GM10847 (cell line): ENCODE data around the gene EPHA3.

ENCODE experiments used
- POLR2A ChIP-seq: IDR thresholded peaks from 2 replicates; pipeline ENCODE4 v1.6.1; 2011; ENCODE audit not compliant: insufficient read length; ENCODE audit errors: extremely low read depth

Gene EPHA3

GRCh38 chr3:89179355-89180001 is 72.1 kb downstream of the EPHA3 start:
- no peak for TF ChIP-seq POLR2A

DNA sequence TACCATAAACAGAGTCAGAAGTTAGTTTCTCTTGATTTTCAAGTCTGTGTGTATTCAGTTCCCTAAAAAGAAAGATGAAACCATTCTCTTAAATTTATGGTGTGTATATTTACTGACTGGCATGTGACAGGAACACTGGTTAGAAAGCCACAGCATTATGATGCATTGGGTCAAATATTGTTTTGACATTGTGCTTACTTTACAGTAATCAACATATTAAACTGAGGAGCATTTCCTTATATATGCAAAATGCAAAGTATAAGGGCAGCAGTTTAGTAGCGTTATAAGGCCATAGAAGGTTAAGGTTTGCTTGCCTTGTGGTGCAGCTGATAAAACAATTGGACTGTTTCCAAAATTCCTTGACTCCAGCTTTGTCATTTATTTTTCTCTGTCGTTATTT is 72.9 kb downstream of the EPHA3 start:
- no peak for TF ChIP-seq POLR2A

- no peak for TF ChIP-seq POLR2A
These were observed 74.6 kb downstream of the EPHA3 start for GRCh38 chr3:89182056-89182455.

DNA sequence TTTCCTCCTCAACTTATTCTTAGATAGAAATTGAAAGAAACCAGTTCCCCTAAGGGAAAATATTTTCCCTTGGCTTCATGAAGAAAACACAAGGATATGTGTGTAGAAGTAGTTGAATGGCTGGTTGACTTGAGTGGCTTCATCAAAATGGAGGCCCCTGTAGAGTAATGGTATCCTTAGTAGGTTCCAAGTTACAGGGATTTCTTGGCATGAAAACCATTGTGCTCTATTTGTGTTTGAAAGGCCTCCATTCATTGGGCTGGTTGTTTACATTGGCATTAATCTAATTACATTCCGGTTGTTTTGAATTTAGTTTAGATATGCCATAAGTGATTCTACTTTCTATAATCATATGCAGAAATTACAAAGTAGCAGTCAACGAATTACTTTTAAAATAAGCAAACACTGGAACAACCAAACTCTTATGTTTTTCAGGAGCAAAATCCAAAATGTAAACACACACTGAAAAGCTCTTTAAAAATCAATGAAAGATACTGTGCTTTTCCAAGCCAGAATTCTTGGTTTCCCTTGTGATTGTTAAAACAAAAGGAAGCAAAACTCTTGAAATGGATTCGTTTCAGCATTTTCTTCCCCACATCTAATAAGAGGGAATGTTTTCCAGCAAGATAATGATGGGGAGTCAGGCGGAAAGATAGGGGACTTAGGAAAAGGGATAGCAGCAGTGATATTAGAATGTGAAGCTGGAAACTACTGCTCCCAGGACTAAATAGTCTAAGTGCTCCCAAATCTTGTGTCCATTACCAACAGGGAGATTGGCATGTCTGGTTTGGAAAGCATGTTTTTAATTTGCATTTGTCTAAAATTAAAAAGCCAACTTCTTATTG is 77.0 kb downstream of the EPHA3 start:
- TF ChIP-seq POLR2A = no peak

- no peak for TF ChIP-seq POLR2A
These were observed 79.0 kb downstream of the EPHA3 start for GRCh38 chr3:89186456-89186855.

GRCh38 chr3:89198591-89198990 is 91.2 kb downstream of the EPHA3 start:
- TF ChIP-seq POLR2A = no peak

DNA sequence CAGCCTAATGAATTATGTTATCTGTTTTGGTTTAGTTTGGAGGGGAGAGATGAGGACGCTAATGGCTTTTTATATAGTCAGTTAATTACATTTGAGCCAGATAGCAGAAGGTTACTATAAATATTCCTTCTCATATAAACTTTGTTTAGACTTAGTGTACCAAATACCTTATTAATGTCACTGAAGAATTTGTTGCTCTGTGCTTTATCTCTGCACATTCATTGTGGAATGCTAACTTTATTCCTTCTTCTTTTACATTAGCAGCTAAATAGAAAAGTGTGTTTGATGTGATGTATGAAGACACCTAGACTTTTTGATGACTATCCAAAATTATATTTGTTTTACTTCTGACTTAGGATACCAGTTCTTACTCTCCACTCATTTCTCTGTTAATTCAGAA is 105.2 kb downstream of the EPHA3 start:
- no peak for TF ChIP-seq POLR2A

GRCh38 chr3:89216016-89216739 is 108.8 kb downstream of the EPHA3 start:
- no peak for TF ChIP-seq POLR2A

DNA sequence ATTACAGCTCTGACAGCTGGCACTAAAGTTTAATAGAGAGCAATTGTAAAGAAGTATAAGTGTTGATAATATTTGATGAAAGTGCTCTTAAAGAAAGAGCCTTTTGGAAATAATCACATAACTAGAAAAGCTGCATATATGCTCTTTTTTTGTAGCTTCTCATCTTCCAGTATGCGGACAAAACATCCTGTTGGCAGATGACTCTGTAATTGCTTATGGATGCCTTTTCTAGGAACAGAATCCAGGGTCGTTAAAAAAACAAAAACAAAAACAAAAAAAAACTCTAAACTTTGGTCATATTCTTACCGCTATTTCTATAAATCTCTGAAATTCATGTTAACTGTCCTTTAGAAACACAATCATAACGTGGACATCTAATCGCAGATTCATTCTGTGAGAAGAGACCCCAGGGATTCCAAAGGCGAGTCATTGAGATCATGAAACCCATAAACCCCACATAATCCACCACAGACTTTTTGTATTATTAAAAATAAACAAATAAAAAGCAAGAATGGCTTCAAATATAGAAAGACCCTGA is 109.8 kb downstream of the EPHA3 start:
- TF ChIP-seq POLR2A = no peak

DNA sequence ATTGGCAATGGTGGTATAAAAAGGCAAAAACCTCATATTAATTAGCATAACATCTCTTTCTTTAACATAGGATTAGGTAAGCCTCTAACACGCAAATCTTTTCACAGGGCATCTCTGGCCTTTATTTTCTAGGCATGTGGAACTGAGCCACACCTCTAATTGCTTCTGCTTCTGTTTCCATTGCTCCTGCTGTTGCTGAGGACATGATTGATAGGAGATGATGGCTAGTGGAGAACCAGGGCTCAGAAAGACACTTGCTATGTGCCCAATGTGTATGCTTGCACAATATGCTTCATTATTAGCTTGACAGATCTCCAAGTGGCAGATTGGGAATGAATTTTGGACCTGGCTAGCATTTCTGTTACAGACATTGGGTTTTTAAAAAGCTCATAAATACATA is 114.5 kb downstream of the EPHA3 start:
- TF ChIP-seq POLR2A = no peak

DNA sequence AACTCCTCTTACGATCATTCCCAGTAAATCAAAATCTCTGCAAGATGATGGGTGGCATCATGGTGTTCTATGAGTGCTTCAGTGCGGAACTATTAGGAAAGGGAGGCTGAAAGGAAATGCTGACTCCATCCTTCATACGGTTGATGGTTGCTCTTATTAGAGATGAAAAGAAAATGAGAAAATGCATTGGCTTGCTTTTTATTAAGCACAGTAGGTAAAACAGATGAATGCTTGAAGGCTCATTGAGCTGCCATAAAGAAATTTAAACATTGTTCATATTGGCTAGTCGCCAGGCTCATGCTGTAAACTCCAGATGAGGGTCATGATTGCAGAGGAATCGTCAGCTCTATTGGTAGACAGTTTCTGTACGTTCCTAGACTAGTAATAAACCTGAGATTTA is 115.8 kb downstream of the EPHA3 start:
- no peak for TF ChIP-seq POLR2A

DNA sequence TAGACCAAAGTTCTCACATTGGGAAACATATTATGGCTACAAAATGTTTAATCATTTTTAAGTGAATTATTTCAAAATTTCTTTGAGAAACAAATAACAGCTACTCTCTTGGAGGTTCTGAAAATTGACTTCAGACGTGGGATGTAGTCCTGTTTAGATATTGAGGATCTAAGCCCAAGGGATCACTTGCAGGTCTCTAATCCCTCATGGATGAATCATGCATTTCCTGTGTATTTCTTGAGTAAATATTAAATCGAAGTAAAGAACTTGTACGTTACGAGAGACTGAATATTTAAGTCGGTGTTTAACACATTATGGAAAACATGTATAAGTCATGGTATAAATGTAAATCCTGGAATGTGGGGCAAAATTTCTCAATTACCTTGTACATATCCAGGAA is 119.8 kb downstream of the EPHA3 start:
- TF ChIP-seq POLR2A = no peak

GRCh38 chr3:89227634-89228033 is 120.2 kb downstream of the EPHA3 start:
- no peak for TF ChIP-seq POLR2A

DNA sequence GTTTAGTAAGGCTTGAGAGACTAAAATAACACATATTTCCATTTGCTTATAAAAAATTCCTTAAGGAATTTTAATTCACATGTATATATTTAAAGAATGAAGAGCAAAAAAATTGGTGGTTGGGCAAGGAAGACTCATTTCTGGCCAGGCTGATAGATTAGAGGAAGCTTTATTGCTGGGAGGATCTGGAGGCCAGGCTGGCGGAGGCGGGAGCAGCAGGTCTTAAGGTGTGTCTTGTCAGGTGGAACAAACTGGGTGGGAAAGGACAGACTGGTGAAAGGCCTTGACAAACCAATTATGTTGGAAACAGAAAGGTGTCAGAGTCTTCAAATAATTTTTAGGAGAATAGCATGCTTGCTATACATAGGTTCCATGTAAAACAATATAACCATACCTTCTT is 124.7 kb downstream of the EPHA3 start:
- TF ChIP-seq POLR2A = no peak

GRCh38 chr3:89234620-89235019 is 127.2 kb downstream of the EPHA3 start:
- TF ChIP-seq POLR2A = no peak

DNA sequence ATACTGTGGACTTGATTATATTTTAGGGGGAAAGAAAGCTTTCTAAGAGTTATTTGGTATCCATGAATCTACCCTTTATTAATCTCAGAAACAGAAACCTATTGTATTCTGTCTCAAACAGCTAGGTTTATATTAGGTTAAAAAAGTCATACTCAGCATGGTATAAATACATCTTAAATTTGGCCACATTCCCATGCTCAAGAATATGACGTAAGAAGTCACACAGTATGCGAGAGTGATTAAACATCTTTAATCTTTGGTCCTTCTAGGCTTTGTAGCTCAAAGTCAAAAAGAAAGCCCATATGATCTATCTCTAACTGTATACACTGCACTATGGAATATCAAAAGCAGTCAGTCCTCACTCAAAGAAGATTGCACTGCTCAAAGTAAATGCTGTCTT is 131.4 kb downstream of the EPHA3 start:
- TF ChIP-seq POLR2A = no peak
